HG02588 (cell line): Measurements from ENCODE around the gene OSTF1.

Source experiments
- ATAC-seq: cut with Tn5 transposase; IDR thresholded peaks from one replicate; pipeline ENCODE4 v1.9.1; 2021; ENCODE audit warnings: mild to moderate bottlenecking, moderate library complexity; ENCODE audit not compliant: unreplicated experiment

OSTF1 gene

DNA sequence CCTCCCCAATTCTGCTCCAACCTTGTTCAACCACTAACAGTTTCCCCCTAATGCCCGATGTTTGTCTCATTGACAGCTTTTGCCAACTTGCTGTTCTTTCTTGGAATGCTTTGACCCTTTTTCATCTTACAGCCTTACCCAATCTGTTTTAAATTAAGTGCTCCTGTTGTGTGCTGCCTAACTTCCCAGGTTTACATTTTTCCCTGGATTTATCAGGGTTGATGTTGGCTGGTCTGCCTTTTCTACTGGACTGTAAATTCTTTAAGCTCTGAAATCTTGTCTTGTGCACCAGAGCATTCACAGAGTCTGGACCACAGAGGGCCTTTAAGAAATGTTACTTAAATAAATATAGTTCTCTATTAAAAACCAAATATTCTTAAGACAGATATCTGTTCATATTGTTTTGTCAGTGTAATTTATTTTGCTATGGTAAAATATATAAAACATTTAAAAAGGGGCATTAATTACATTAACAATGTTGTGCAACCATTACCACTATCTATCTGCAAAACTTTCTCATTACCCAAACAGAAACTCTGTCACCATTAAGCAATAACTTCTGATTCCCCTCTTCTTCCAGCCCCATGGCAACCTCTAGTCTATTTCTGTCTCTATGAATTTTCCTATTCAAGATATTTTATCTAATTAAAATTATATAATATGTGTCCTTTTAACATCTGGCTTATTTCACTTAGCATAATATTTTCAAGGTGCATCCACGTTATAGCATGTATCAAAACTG lies 73.0 kb downstream of the OSTF1 start:
- no peak for ATAC-seq

DNA sequence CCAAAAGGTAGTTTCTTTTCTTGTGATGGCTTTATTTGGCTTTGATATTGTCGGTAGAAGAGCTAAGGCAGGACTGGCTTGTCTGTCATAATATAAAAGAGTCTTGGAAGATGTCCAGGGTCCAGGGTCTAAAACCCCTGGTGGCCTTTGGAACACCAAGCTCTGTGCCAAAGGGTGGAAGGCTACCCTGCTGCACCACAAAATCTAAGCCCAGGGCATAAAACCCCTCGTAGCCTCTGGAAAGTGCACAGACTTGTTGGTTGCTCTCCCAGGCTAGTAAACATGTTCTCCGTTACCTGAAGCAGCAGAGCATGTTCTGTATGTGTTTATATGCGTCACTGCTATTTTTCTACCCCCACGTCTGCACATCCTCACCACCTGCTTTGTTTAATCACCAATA lies 75.5 kb downstream of the OSTF1 start:
- ATAC-seq, result no peak

- no peak for ATAC-seq
Measured at GRCh38 chr9:75164573-75164972, 76.3 kb downstream of the OSTF1 start.

DNA sequence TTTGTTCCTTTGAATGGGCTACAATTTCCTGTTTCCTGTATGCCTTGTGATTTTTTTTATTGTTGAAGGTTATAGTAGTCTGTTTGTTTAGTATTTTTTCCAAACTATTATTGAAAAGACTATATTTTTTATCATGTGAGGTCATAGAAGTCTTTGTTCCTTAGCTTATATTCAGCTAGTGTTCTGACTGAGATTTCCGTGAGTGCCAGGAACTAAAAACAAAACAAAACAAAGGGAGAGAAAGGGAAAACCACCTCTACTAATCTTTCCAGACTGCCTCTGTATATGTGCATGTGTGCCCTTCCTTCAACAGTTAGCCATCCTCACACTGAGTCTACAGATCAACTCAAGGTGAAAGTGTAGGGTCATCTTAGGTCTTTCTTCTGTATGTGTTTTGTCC lies 79.0 kb downstream of the OSTF1 start:
- no peak for ATAC-seq

- ATAC-seq, result no peak
Measured at GRCh38 chr9:75168270-75169178, 80.2 kb downstream of the OSTF1 start.

DNA sequence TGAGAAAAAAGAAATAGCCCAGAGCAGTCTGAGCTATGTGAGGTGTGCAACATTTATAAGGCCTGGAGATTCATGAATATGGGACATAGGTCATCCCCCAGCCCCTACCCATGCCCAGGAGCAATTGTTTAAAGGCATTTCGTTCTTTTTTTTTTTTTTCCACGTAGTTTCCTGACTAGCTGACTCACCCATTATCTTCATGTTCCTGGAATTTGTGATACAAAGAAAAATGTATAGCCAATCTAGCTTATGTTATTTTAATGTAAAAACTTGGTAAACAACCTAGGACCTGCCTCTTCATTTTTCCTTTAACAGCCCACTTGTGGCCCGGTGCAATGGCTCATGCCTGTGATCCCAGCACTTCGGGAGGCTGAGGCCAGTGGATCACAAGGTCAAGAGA lies 81.3 kb downstream of the OSTF1 start:
- no peak for ATAC-seq

GRCh38 chr9:75170898-75171360 lies 82.6 kb downstream of the OSTF1 start:
- ATAC-seq, result no peak

DNA sequence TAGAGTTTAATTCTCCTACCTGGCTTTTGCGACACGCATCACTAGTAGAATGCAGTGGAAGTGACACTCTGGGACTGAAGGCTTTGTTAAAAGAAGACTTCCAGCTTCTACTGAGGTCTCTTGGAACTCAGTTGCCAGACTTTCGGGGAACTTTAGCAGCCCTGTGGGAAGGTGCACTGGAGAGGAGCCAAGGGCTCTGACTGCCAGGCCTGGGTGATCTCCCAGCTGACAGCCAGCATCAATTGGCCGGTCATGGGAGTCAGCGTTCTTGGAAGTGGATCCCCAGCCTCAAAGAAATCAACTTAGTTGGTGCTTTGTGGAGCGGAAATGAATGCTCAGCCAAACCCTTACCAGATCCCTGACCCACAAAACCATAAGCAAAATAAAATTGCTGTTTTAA lies 87.1 kb downstream of the OSTF1 start:
- ATAC-seq, result no peak

DNA sequence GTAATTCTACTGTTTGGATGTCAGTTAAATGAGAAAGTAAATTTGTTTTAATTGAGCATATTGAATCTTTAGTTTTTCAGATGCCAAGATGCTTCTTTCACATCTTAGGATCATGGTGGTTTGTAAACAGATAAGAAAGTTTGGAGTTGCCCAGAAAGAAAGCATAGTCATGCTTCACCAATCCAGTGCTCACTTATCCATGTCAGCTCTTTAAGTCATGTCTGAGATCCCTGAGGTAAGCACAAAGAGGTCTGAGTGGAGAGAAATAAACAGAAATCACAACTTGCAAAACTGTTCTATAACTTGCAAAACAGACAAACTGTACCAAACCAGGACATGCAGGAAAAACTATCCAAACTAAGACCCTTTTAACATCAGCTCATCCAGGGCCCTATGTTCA lies 87.7 kb downstream of the OSTF1 start:
- no peak for ATAC-seq

- no peak for ATAC-seq
Measured at GRCh38 chr9:75181750-75182149, 93.4 kb downstream of the OSTF1 start.

DNA sequence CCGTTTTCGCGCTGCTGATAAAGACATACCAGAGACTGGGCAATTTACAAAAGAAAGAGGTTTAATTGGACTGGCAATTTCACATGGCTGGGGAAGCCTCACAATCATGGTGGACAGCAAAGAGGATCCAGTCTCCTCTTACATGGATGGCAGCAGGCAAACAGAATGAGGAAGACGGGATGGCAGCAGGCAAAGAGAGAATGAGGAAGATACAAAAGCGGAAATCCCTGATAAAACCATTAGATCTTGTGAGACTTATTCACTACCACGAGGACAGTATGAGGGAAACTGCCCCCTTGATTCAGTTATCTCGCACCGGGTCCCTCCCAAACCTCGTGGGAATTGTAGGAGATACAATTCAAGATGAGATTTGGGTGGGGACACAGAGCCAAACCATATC lies 95.0 kb downstream of the OSTF1 start:
- ATAC-seq, result no peak

- no peak for ATAC-seq
Measured at GRCh38 chr9:75184471-75184870, 96.2 kb downstream of the OSTF1 start.

DNA sequence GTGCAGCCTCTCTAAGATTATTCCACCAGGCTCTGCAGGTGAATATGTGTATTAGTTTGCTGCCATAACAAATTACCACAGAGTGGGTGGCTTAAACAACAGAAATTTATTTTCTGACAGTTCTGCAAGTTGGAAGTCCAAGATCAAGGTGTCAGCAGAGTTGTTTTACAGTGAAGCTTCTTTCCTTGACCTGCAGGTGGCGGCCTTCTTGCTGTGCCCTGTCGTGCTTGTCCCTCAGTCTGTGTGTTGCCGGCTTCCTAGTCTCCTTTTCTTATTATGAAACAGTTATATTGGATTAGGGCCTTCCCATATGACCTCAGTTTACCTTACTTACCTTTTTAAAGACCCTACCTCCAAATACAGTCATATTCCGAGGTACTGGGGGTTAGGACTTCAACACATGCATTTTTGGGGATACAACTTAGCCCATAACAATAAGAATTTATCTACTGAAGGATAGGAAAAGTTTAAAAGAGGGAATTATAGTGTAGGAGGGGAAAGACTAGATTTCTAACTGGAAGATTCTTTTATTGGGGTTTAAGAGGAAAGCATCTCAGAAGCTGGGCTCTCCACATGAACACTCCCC lies 97.4 kb downstream of the OSTF1 start:
- ATAC-seq, result peak; percentile 84

DNA sequence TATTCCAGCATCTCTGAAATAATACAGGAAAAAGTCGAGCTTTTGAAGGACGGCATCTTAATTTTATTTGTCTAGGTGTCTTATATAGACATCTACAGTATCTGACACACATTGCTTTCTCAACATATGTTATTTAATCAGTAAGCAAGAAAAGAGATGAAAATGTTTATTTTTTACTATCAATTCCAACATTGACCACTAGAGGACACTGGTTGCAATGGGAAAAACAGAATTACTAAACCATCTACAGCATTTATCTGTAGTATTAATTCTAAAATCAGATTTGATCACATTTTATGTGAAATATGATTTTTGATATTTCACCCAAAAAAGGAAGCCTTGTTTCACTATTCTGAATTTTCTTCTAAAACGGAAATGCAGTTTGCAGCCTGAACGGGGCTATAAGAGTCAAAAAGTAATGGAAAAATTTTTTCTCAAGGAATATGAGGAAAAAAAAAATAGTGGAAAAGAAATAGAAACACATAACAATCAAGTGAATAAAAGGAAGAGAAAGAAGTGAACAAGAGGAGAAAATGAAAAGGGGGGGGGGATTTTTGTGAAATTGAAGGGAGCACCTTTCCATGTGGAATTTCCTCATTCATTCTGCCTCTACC lies 98.6 kb downstream of the OSTF1 start:
- ATAC-seq, result no peak

DNA sequence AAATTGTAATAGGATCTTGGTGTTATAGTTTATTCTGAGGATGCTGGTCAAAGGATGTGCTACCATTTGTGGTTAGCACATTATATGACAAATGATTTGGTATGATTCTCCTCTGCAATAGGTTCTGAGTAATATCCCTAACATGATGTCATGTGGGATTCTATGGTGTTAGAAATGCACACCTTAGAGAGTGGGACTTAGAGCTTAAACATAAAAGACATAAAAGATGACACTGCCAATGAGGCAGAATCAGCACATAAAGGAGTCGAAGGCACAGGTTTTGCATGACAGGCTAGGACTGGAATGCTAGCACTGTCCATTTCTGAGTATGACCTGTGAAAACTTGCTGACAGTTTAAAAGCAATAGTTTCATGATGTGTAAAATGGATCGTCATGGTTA lies 100.4 kb downstream of the OSTF1 start:
- no peak for ATAC-seq

- ATAC-seq, result no peak
Measured at GRCh38 chr9:75190762-75191161, 102.4 kb downstream of the OSTF1 start.
